Activated CD4-positive, alpha-beta T cell treated with anti-CD3 and anti-CD28 coated beads, Interleukin-10, Interleukin-2, amounts not matched to agents 100 ng/mL and 50 ng/mL, durations not matched to agents 16 hours and 8 hours (primary cell): ENCODE measurements around the gene GGA2.
"Not testable (repeated sequence)": the region's sequence is repeated elsewhere in the genome, so short reads cannot be mapped to it uniquely, and the experiment has no call there.

Experiments
- DNase-seq: peaks from one replicate; pipeline ENCODE4 v3.0.0-alpha.2; 2020

The GGA2 gene, protein sequence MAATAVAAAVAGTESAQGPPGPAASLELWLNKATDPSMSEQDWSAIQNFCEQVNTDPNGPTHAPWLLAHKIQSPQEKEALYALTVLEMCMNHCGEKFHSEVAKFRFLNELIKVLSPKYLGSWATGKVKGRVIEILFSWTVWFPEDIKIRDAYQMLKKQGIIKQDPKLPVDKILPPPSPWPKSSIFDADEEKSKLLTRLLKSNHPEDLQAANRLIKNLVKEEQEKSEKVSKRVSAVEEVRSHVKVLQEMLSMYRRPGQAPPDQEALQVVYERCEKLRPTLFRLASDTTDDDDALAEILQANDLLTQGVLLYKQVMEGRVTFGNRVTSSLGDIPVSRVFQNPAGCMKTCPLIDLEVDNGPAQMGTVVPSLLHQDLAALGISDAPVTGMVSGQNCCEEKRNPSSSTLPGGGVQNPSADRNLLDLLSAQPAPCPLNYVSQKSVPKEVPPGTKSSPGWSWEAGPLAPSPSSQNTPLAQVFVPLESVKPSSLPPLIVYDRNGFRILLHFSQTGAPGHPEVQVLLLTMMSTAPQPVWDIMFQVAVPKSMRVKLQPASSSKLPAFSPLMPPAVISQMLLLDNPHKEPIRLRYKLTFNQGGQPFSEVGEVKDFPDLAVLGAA

GRCh38 chr16:23510164-23510914, at the start of gene GGA2:
Gene GGA2 (minus strand): TSS chr16:23510494. CDS start chr16:23510411, 83 bp downstream.
- DNase-seq: peak; percentile 81

- peak; percentile 8 for DNase-seq
Measured at GRCh38 chr16:23557779-23558702, 47.7 kb upstream of the GGA2 start.

DNA sequence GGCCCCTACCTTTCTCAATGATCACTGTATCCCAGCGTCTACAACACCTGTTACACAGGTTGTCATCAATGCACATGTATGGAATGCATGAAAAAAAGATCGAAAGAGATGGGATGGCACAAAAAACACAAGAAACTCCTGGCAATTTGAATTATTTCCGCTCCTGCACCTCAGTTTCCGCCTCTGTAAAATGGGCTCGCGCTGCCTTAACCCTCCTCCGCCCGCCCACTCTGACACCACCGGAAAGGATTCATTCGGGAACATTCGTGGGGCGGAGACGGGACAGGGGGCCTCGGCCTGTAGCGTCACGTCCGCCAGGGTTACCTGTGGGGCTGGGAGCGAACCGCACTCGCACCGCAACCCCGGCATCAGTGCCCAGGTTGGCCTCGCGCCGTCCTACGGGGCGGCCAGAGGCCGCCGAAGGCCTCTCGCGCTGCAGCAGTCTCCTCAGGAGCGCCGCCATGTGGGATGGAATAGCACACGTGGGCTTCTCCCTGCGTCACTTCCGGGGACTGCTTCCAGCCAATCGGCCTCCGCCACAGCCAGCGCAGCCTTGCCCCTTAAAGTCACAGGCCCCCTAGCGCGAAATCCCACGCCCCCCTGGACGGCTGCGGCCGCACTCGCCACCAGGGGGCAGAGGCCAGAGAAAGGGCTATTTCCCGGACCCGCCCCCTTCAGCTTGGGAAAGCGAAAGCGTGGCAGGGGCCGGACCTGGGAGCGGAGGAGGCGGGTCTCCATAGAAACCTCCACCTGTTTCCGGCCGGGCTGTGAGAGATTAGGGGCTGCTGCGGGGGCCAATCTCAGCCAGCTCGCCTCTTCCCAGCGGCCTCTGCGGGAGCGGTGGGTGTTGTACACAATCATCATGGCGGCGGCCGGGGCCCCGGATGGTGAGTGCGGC, 46.8 kb upstream of the GGA2 start, which contains the start of the genes EARS2 and UBFD1:
TSS of gene EARS2 (minus strand) at position 470 of the 898 bp plus-strand sequence. CDS start at position 463, 7 bp downstream.
TSS of gene UBFD1 (plus strand) at position 847 of the 898 bp plus-strand sequence. CDS start at position 863, 16 bp downstream.
- DNase-seq: peak; percentile 99

- no peak for DNase-seq
Measured at GRCh38 chr16:23554536-23554935, 44.2 kb upstream of the GGA2 start.

- no peak for DNase-seq
Measured at GRCh38 chr16:23552161-23552560, 41.9 kb upstream of the GGA2 start.

DNA sequence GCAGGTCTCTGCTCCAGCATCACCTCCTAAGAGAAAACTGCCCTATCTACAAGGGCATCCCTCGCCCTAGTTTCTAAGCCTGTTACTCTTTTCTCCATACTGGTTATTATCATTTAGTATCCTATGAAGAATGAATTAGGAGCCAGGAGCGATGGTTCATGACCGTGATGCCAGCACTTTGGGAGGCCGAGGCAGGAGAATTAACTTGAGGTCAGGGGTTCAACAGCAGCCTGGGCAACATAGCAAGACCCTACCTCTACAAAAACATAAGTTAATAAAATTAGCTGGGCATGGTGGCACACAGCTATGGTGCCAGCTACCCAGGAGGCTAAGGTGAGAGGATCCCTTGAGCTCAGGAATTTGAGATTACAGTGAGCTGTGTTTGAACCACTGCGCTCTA, 39.6 kb upstream of the GGA2 start:
- DNase-seq: no peak

DNA sequence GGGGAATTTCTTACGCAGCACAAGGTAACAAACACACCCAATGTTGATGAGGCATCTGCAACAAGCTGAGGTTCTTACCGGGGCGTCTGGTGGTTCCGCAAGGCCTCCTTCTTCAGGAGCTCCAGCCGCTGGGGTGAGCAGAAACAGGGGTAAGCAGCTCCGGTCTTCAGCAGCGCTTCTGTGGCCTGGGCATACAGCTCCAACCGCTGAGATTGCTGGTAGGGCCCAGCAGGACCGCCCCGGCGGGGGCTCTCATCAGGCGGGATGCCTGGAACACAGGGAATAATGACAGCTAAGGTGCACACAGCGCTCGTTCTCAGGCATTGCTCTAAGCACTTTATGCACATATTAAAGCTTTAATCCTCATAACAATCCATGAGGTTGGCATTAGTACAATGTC, 34.1 kb upstream of the GGA2 start:
- no peak for DNase-seq

- not testable (repeated sequence) for DNase-seq
Measured at GRCh38 chr16:23540817-23541178, 30.5 kb upstream of the GGA2 start.

DNA sequence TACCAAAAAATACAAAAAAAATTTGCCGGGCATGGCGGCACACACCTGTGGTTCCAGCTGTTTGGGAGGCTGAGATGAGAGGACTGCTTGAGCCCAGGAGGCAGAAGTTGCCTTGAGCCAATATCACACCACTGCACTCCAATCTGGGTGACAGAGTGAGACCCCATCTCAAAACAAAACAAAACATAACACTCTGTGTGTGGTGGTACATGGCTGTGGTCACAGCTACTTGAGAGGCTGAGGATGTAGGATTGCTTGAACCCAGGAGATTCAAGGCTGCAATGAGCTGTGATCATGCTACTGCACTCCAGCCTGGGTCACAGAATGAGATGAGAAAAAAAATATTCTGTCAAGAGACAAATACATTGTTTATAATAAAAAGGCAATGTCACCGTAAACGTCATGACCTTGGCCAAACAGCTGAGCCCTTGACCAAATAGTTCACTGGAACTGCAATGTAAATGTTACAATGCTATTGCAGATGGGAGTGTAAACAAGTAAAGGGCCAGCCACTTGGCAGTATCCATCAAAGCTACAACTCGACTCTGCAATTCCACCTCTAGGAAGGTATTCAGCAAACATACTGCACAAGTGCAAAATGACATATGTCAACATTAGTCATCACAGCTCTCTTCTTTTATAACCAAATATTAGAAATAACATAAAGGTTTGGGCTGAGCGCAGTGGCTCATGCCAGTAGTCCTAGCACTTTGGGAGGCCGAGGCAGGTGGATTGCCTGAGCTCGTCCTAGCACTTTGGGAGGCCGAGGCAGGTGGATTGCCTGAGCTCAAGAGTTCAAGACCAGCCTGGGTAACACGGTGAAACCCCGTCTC, 29.9 kb upstream of the GGA2 start:
- DNase-seq: no peak

DNA sequence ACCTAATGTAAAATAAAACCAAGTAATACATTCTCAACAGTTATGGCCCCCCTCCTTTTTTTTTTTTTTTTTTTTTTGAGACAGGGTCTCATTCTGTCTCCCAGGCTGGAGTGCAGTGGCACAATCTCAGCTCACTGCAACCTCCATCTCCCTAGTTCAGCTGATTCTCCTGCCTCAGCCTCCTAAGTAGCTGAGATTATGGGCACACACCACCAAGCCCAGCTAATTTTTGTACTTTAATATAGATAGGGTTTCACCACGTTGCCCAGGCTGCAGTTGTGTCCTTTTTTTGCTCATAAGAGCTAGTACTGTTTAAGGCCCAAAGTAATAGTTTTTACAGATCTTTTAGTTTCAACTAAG, 28.6 kb upstream of the GGA2 start:
- DNase-seq: no peak

DNA sequence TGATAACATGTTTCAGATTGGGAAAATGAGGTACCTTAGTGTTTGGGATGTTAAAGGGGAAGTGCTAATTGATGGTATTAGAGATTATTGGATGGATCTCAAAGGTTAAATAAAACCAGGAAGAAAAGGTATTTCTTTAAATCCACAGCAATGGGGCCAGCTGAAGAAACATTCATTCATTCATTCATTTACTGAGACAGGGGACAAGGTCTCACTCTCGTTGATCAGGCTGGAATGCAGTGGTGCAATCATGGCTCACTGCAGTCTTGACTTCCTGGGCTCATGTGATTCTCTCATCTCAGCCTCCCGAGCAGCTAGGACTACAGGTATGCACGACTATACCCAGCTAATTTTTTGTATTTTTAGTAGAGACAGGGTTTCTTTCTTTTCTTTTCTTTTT, 27.1 kb upstream of the GGA2 start:
- no peak for DNase-seq

DNA sequence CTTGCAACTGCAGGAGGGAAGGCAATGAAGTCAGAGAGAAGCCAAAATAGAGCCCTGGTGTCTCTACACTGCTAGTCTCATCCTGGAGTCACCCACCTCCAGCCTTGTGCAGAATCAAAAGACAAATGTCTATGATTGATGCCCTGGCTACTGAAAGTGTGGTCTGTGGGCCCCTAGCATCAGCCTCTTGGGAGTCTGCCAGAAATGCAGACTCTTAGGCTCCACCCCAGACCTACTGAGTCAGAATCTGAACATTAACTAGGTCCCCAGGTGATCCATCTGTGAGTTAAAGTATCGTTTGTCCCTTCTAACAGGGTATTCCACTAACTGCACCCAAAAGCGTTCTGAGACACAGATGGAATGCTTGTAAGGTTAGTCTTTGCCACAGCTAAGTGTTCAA, 25.6 kb upstream of the GGA2 start:
- DNase-seq: no peak

DNA sequence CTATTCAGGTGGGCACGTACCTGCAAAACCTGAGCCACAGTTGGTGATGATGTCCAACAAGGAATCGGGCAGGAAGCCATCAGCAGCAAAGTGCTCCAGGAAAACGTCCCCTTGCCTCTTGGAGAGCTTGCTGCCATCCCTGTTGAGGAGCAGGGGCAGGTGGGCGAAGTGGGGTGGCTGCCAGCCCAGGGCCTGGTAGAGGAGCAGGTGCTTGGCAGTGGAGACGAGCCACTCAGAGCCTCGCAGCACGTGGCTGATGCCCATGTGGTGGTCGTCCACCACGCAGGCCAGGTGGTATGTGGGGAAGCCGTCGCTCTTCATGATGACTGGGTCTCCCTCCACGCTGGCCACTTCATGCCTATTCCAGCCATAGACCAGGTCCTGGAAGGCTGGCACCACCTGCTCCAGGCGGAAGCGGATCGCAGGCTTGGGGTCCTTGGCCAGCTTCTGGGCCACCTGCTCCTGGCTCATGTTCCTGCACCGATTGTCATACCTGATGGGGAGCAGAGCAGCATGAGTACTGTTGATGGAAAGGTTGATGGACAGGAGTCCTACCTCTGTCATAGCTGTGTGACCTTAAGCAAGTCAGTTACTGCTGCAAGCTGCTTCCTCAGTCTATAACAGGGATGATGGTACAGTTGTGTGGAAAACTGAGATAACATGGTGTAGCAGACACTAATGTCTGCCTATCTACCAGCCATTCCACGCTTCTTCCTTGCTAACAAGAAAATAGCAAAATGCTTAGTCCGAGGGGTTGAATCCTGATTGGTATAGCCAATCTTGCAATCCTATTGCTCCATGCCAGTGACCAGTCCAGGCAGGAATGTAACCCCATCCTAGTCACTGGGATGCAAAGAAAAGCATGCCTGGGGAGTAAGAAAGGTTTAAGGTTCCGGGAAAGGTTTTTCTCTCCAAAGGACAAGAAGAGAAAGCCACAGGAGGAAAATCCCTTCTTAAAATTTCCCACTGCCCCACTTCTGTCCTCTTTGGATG, 24.9 kb upstream of the GGA2 start:
- no peak for DNase-seq

DNA sequence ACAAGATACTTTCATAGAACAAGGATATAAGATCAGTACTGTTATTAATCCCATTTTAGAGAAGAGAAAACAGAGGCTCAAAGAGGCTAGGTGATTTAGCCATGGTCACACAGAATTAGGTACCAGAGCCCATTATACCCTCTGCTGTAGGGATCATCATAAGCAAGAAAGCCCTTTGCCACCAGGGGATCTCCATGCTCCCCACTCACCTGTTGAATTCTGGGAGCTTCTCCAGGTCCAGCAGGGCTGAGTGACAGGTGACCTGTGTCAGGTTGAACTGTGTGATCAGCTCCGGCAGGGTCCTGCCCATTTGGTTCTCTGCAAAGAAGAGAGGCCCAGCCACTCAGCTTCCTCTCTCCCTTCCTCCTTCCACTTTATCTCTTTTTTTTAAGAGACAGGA, 22.2 kb upstream of the GGA2 start:
- no peak for DNase-seq

DNA sequence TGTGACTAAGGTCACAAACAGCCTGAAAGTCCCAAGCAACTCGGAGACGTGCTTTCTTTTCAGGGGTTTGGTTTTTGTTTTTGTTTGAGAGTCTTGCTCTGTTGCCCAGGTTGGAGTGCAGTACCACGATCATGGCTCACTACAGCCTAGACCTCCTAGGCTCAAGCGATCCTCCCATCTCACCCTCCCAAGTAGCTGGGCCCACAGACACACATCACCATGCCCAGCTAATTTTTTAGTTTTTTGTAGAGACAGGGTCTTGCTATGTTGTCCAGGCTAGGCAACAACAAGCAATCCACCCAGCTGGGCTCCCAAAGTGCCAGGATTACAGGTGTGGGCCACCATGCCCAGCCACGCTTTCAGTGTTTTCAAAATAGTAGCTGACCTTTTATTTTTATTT, 19.8 kb upstream of the GGA2 start:
- DNase-seq: no peak

DNA sequence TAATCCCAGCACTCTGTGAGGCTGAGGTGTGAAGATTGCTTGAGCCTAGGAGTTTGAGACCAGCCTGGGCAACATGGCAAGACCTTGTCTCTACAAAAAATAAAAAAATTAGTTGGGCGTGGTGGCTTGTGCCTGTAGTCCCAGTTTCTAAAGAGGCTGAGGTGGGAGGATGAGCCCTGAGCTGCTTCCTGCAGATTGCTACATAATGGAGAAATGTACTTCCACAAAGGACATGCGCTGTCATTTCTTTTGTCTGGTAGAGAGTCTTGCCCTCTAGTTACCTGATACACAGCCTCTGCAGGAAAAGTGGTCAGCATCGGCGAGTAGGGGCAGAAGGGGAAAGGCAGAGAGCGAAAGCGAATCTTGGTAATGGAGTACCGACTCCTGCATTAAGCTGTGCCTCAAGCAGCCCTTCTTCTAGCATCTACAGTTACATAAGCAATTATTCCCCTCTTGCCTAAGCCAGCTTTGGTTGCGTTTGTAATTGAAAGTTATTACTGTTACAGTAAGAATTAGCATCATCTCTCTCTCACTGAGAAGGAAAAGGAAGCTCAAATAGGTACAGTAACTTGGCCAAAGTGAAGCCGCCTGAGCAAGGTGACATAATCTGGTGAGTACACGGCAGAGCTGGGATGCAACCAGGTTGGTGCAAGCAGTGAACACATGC, 18.5 kb upstream of the GGA2 start:
- no peak for DNase-seq

DNA sequence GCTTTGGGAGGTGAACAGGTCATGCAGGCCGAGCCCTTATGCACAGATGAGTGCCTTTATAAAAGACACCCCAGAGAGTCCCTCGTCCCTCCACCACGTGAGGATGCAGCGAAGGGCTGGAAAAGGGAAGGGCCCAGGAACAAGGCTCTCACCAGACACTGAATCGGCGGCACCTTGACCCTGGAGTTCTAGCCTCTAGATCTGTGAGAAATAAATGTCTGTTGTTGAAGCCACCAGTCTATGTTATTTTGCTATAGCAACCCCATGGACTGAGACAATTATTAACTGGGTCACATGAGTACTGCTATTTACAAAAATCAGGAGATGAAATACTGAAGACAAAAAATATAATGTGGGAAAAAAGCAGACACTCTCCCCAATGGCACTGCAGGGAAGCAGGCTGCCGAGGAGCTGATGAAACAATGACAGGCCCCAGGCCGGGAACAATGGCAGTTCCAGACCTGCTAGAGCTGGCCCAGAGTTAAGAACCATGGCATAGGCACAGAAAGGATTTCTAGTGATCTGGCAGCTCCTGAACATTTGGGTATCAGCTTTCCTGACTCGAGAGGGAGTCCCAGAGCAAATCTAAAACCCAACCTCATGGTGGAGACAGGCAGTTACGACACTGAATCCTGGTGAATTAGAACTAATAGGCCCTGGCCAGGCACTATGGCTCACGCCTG, 17.8 kb upstream of the GGA2 start:
- DNase-seq: no peak

DNA sequence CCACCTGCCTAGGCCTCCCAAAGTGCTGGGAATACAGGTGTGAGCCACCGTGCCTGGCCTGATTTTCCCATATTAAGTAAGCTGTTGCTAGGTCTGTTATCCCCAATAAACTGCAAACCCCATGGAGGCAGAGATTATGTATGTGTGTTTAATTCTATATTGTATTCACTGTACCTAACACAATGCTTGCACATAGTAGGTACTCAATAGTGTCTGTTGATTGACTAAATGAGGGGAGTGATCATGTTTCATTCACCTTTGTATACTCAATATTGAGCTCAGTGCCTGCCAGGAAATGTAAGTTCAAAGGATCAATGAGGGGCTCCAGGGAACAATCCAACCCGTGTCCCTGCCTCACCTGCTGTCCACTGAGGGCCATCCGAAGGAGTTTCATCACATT, 14.6 kb upstream of the GGA2 start:
- no peak for DNase-seq
